Esophagus muscularis mucosa (tissue), 3 donors: ENCODE data around the gene DISP1.

Source experiments
- CTCF ChIP-seq, 3 experiments: fragments of 200-600 bp in 2 of 3; fragments of 450-650 bp in 1 of 3; sonication (generic) in 2 of 3; IDR thresholded peaks; one replicate each; pipeline ENCODE4 v1.5.1; 2017 to 2019; ENCODE audit warnings: antibody characterized with exemption in 3 of 3, mild to moderate bottlenecking in 2 of 3, moderate library complexity in 1 of 3
- POLR2A ChIP-seq: fragments of 450-650 bp; IDR thresholded peaks from one replicate; pipeline ENCODE4 v1.6.1; 2017; ENCODE audit warnings: antibody characterized with exemption, moderate library complexity, mild to moderate bottlenecking, low read depth

GRCh38 chr1:222833356-222833876, 18.6 kb downstream of the DISP1 start:
- TF ChIP-seq CTCF (IDR thresholded peaks at IDR 0.05) (no peak), POLR2A (no peak)
